HG03558 (cell line): ENCODE measurements around the gene KIF3C.
"Not testable (repeated sequence)": the region's sequence is repeated elsewhere in the genome, so short reads cannot be mapped to it uniquely, and the experiment has no call there.

Experiments used
- ATAC-seq: cut with Tn5 transposase; IDR thresholded peaks from one replicate; pipeline ENCODE4 v1.9.1; 2021; ENCODE audit warnings: moderate number of reproducible peaks; ENCODE audit not compliant: unreplicated experiment; ENCODE audit errors: extremely low read depth

The KIF3C gene

GRCh38 chr2:25920786-25921415 is 61.4 kb downstream of the KIF3C start:
- ATAC-seq, result no peak

- no peak for ATAC-seq
Measured at GRCh38 chr2:25920336-25920735, 62.0 kb downstream of the KIF3C start.

- no peak for ATAC-seq
Measured at GRCh38 chr2:25917832-25918231, 64.5 kb downstream of the KIF3C start.

GRCh38 chr2:25917411-25917810 is 64.9 kb downstream of the KIF3C start:
- ATAC-seq, result not testable (repeated sequence)

GRCh38 chr2:25915944-25916772 is 66.1 kb downstream of the KIF3C start:
- ATAC-seq, result not testable (repeated sequence)

- not testable (repeated sequence) for ATAC-seq
Measured at GRCh38 chr2:25915411-25915810, 66.9 kb downstream of the KIF3C start.

- not testable (repeated sequence) for ATAC-seq
Measured at GRCh38 chr2:25913696-25913973, 68.7 kb downstream of the KIF3C start.

- no peak for ATAC-seq
Measured at GRCh38 chr2:25912851-25913695, 69.2 kb downstream of the KIF3C start.

GRCh38 chr2:25909574-25909973 is 72.7 kb downstream of the KIF3C start:
- ATAC-seq, result not testable (repeated sequence)

- ATAC-seq, result no peak
Measured at GRCh38 chr2:25905126-25905525, 77.2 kb downstream of the KIF3C start.

GRCh38 chr2:25903216-25903776 is 79.0 kb downstream of the KIF3C start:
- ATAC-seq, result no peak

GRCh38 chr2:25899404-25899970 is 82.8 kb downstream of the KIF3C start:
- no peak for ATAC-seq

GRCh38 chr2:25897506-25897905 is 84.8 kb downstream of the KIF3C start:
- ATAC-seq, result no peak

GRCh38 chr2:25896308-25896707 is 86.0 kb downstream of the KIF3C start:
- not testable (repeated sequence) for ATAC-seq

GRCh38 chr2:25895610-25896009 is 86.7 kb downstream of the KIF3C start:
- ATAC-seq, result no peak

GRCh38 chr2:25895018-25895417 is 87.3 kb downstream of the KIF3C start:
- no peak for ATAC-seq

GRCh38 chr2:25894135-25894830 is 88.0 kb downstream of the KIF3C start:
- no peak for ATAC-seq

GRCh38 chr2:25891672-25892071 is 90.6 kb downstream of the KIF3C start:
- no peak for ATAC-seq

- ATAC-seq, result no peak
Measured at GRCh38 chr2:25887624-25888242, 94.6 kb downstream of the KIF3C start.
